Amniotic stem cell (primary cell): ENCODE measurements around the gene HK2.
"Not testable (repeated sequence)": the region's sequence is repeated elsewhere in the genome, so short reads cannot be mapped to it uniquely, and the experiment has no call there.

Source experiments
- DNase-seq: peaks from one replicate; lab custom pipeline; 2025; lab: John Stamatoyannopoulos, UW

The HK2 gene

DNA sequence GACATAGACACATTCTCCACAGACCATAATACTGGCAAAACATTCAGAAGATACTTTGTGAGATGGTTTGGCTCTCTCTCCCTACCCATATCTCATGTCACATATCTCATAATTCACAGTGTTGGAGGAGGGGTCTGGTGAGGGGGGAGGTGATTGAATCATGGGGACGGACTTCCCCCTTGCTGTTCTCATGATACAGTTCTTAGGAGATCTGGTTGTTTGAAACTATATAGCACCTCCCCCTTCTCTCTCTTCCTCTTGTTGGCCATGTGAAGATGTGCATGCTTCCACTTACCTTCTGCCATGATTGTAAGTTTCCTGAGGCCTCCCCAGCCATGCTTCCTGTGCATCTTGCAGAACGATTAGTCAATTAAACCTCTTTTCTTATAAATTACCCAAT is 61.1 kb downstream of the HK2 start:
- no peak for DNase-seq

DNA sequence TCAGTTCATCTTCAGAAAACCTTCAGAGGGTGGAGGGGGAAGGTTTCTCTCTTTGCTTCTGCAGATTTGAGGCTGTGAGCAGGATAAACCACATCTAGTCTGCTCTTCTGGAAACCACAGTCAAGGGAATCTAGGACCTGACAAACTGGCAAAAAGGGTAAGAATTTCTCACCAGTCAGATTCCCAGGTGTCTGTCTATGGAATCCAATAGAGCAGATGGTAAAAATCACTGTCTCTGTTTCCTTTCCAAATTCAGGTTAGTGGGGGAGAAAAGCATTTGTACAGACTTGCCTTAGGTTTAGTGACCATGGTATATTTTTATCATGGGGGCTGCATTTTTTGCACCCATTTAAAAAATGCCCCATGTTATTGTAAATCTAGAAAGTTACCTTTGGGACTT is 62.3 kb downstream of the HK2 start:
- DNase-seq, result no peak

DNA sequence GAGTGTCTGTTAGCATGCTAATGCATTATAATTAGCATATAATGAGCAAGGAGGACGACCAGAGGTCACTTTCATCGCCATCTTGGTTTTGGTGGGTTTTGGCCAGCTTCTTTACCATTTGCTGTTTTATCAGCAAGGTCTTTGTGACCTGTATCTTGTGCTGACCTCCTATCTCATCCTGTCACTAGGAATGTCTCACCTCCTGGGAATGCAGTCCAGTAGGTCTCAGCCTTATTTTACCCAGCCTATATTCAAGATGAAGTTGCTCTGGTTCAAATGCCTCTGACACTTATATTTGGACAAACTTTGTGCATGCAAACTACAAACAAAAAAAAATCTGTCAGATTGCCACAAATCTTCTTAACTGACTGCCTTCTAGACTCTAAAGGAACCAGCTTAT is 66.3 kb downstream of the HK2 start:
- not testable (repeated sequence) for DNase-seq

DNA sequence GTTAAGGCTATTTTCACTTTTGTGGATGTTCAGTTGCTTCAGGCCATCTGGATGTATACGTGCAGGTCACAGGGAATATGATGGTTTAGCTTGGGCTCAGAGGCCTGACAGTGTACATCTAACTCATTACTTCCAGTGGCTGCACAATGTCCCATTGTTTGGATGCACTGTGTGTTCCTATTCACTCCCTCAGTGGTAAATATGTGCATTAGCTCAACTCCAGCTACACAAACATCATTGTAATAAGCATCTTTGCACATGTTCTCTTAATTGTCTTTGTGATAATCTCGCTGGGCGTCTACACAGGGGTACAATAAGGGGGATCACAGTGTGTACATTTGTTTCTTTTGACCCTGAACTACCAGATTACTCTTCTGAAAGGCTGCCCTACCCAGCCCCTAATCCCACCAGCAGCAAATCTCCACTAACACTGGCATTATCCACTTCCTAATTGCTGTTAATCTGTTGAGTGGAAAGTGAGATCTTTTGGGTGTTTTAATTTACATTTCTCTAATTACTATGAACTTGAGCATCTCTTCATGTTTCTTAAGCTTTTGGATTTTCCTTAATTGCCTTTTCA is 68.4 kb downstream of the HK2 start:
- no peak for DNase-seq

DNA sequence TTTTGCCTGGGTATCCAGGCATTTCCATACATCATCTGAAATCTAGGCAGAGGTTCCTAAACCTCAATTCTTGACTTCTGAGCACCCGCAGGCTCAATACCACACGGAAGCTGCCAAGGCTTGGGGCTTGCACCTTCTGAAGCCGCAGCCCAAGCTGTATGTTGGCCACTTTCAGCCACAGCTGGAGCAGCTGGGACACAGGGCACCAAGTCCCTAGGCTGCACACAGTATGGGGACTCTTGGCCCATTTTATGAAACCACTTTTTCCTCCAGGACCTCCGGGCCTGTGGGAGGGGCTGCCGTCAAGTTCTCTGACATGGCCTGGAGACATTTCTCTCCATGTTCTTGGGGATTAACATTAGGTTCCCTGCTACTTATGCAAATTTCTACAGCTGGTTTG is 72.5 kb downstream of the HK2 start:
- no peak for DNase-seq

DNA sequence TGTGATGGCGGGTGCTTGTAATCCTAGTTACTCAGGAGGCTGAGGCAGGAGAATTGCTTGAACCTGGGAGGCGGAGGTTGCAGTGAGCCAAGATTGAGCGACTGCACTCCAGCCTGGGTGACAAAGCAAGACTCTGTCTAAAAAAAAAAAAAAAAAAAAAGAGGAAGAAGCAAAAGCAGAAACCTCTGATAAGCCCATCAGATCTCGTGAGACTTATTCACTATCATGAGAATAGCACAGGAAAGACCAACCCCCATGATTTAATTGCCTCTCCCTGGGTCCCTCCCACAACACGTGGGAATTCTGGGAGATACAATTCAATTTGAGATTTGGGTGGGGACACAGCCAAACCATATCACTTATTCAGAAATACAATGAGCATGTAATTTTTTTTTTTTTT is 73.6 kb downstream of the HK2 start:
- not testable (repeated sequence) for DNase-seq

DNA sequence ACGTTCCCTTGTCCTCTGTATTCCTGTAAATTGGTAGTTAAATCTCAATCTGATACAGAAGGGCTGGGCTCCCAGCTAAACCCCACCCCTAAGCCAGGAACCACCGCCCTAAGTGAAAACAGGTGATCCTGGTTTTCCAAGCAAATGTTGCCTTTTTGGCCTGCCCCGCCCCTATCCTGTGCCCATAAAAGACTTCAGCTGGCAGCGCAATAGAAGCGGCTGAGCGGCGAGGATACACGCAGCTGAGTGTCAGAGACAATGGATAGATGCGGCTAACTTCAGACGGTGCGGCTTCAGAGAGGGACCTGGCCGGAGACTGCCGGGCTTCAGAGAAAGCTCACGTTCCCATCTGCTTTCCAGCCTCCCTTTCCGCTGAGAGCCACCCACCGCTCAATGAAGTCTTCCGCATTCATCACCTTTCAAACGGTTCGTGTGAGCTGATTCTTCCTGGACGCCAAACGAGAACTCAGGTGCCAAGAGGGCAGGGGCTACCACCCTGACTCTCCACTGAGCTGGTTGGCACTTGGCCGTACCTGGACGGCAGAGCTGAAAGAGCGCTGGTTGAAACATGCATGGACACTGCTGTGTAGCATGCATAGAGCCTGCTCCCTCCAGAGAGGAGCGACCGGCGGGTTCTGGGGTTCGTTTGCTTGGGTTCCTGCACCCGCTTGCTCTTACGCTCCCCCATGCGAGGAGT is 75.0 kb downstream of the HK2 start:
- no peak for DNase-seq

DNA sequence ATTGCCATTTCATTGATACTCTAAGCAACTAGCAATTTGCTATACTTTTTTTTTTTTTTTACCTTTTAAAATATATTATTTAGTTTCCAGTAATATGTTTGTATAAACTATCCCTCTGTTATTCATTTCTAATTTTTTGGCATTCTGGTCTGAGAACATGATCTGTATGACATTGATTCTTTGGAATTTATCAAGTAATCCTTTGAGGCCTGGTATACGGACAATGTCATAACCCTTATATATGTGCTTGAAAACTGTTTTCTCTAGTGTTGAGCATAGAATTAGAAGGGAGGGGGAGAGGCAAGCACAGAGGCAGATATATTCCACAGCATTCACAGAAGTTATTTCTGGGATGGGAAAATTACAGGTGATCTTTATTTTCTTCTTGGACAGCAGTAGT is 76.3 kb downstream of the HK2 start:
- no peak for DNase-seq

DNA sequence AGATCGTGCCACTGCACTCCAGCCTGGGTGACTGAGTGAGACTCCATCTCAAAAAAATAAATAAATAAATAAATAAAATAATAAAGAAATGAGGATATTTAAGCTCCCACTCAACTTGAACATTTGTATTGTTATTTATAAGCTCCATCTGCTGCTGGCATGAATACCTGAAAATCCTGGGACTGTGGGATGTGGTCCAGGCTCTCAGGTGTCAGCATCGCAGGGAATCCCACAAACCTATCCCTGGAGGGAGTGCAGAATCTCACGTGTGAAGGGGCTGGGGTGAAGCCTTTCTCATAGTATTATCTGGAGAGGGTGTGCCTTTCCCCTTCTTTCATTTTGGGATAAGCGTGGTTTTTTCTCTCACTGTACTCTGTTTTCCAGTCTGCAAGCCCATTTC is 77.1 kb downstream of the HK2 start:
- DNase-seq, result no peak

DNA sequence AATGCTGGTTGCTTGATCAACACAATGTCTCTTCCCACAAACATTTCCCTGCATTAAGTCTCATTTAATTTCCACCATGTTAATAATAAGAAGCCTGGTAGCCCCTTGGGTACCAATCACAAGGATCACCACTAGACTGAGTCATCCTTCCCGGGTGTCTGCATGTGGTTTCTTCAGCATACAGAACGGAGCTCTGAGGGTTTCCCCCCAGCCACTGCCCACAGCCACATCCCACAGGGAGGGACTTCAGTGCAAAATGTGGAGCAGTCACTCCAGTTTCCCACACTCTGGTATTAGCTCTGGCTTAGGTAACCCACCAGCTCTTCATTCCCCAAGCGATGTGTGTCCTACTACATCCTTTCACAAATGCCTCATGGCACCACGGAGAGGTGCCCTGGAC is 81.8 kb downstream of the HK2 start:
- DNase-seq, result no peak

DNA sequence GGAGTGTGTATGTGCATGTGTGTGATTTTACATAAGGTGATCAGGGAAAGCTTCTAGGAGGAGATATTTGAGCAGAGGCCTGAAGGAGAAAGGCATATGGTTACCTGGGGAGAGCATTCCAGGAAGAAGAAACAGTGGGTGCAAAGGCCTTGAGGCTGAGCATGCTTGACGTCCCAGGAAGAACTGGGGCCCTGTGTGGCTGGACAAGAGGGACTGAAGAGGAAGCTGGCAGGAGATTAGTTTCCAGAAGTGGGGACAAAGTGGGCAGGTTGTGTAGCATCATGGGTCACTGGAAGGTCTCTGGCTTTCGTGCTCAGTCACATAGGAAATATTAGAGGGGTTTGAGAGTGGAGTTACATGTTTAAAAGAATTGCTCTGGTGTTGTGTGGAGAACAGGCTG is 82.5 kb downstream of the HK2 start:
- DNase-seq, result no peak

DNA sequence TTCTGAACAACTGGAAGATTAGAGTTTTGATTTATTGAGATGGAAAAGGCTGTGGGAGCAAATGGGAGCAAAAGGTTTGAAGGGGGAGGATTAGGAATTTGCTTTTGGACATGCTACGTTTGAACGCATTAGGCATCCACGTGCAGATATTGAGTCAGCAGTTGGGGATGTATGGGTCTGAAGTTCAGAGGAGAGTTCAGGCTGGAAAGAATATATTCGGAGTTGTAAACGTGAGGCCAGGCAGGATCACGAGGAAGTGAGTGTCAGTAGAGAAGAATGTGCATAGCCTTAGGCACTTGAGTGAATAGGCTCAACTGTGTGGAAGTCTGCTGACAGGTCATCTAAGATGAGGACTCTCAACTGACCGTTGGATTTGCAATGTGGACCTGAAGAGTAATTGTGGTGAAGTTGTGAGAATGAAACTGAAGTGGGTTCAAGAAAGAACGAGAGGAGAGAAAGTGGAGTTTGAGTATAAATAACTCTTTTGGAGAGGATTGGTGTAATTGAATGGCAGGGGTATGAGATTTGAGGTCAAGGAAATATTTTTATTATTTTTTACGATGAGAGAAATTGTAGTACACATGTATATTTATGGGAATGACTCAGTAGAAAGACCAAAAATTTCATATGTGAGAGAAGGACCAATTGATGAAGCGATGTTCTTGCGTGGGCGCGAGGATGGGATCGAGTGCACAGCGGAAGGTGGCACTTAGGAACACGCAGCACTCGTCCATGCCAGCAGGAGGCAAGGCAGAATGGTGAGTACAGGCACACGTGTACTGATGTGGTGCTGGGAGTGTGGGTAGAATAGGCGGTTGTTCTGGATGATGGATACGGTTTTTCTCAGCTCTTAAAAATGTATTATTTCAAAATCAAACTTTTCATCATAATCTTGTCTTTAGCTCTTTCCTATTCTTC is 84.0 kb downstream of the HK2 start:
- peak; percentile 84 for DNase-seq

DNA sequence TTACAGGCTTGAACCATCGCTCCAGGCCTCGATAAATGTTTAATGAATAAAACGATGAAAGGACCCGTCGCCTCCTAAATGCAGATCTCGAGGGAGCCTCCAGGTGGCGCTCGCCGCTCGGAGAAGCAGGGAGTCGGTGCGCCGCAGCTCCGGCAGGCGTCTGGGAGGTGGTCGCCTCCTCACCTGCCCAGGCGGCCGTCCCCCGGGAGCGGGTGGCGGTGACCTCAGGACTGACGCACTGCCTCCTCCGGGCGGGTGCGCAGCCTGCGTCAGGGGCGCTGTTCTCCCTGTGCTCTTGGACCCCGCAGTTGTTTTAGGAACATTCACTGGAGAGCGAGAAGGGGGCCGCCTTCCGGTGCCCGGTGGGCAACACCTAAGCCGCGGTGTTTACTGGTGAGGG is 85.9 kb downstream of the HK2 start:
- no peak for DNase-seq

DNA sequence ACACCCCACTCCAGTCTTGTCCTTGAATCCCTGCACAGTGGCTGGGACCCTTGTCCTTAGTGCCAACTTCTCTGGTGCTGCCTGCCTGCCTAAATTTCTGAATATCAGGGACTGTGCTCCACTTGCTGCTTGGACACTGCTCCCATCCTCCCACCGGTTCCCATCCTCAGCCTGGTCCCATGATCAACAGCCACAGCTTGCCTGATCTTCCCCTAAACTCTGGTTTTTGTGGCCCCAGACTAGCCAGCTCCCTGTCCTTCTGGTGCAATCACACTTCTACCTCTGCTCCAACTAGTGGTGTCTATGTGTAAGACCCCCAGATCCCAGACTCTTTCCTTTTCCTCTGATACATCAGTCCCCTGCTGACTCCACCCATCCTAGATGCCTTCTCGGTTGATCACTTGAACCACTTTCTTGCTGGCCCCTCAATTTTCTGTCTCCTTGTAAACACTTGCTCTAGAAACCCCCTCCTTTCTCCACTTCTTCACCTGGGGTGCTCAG is 87.4 kb downstream of the HK2 start:
- no peak for DNase-seq

DNA sequence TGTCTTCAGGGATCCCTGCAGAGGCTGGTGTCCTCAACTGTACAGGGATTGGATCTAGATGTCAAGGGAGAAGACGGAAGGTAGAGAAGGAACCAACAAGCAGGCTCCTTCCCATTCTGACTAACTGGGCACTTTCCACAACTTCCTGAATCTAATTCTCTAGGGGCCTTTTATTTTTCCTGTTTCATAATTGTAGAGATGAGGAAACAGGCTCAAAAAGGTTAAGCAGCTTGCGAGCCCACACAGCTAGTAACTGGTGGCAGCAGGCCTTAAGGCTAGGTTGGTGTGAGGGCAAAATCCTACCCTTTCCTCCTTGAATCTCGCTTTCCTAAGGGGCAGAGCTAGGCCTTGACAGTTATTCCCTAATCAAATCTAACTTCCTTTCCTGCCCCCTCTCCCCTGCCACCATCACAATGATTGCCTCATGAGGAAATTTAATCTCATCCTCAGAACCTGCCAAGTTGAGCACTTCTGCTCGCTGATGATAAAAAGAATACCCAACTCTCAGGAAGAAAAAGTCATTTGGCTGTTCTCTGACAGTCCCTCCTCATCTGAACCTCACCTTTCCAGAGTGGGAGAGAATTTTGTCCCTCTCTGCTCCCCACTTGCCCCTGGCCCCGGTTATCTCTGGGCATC is 88.8 kb downstream of the HK2 start:
- no peak for DNase-seq

DNA sequence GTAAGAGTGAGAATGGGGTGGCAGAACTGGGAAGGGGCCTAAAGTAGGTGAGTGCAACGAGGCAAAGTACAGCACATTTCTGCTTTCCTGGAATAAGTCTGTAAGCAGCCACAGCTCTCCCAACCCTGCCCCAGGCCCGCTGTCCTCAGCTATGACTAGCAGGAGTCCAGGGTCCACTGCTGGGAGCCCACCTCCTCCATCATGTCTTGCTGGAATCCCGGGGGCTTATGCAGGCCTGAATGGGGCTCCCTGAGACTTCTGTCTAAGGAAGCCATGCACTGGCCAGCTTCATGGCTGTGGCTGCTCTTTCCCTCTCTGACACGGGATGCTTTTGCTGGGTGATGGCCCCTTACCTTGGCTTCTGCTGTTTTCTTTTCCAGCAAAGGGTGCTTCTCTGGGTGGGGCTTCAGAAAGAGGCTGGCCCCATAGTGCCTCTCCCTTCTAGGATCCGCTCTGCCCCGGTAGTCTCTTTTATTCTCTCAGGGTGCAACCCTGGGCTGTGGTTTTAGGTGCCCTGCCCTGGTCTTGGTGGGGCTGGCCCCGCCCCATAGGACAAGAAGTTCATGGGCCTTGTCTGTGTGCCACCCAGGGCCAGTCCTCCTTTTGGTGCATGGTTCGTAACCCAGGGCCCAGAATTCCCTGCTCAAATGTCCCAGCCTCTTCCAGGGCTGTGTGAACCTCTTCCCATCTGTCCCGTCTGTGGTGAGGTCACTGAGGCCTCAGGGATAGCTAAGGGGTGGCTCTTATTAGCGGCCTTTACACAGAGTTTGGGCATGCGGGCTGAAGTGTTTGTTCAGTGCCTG is 90.7 kb downstream of the HK2 start:
- no peak for DNase-seq

DNA sequence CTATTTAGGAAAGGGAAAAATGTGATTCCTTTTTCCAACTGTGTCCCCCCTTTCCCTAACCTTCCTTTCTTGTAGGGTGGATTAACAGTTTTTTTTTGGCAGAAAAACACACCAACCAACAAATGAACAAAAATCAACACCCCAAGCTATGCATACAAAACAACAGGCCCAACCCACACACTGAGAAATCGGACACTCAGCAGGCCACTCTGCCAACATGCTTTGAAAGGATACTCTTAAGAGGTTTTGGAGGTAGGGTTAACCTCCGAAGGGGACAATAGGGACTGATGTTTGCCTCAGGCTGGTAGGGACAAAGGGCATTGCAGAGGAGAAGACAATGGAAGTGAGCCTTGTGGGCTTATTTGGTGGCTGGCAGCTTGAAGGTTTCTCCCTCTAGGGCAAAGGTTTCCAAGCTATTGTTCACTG is 91.4 kb downstream of the HK2 start:
- DNase-seq, result no peak

DNA sequence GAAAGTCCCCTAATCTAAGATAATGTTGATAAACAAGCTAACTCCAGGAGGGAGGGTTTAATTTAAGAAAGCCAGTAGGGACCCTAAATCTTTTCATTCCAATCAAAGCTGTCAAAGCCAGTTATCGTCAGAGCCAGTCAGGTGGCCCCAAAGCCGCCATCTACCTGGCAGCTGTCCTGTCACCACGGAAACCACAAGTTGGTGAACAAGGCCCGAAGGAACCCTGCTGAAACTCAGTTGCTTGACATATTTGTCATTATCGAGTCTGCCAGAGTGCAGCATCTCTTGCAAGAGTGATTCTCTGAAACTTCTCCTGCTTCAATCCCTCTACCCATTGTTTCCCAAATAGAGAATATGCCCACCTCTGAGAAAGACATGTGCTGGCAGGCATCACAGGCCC is 93.7 kb downstream of the HK2 start:
- no peak for DNase-seq

DNA sequence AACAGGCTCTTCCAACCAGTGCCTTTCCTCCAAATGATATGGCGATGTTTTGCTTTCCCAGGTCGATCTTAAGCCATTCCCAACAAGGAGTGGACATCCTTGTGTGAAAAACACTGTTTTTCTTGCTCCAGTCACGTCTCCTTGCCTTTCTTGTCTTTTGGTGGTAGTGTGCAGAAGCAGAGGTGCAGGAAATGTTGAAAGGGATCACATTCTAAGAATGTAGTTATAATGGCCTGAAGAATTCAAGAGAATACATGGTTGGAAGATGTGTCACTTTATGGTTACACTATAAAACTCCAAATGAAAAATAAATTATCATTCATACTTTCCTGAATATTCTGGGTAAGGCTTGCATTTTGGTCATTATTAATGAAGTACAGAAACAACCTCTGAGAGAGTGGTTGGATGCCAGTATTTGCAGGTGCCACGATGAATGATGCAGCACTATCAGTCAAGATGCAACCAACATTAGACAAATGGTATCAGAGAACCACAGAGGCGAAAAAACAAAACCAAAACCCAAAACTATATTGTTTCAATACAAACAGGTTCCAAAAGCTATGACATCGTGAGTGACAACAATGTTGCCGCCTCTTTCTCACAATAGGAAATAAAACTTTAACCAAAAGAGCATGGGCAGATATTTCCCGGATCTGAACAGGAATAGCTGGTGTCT is 97.0 kb downstream of the HK2 start:
- no peak for DNase-seq

DNA sequence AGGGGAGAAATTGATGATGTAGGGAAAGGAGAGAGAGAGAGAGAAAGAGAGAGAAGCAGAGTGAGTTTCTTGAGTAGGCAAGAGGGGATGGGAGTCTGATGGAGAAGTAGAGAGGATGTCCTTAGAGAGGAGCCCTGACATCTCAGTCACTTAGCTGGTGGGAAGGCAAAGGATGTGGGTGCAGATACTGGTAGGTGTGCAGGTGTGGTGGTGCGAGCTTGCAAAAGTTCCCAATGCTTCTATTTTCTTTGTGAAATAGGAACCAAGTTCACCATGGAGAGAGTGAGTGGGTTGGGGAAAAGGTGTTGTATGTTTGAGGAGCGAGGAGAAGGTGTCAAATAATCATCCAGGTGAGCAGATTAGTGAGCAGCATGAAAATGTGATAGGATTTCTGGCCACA is 98.0 kb downstream of the HK2 start:
- DNase-seq, result no peak

DNA sequence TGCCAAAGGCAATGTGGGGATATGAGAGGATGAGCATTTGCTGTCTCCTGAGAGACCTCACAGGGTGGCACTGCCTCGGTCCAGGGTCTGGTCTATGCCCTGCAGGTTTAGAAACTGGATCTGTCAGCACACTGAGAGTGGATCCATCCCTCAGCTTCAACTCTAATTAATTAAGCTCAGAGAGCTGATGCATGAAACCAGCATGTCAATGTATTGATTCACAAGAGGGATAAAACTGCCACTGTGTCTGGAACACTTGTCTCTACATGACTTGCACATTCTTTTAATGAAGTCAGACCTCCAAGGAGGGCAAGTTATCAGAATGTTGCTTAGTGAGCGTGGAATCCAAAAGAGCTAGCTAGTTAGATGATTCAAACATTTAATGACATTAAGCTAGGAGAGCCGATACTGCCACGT is 102.1 kb downstream of the HK2 start:
- no peak for DNase-seq
